ENCODE results near the gene THSD4.

DNA sequence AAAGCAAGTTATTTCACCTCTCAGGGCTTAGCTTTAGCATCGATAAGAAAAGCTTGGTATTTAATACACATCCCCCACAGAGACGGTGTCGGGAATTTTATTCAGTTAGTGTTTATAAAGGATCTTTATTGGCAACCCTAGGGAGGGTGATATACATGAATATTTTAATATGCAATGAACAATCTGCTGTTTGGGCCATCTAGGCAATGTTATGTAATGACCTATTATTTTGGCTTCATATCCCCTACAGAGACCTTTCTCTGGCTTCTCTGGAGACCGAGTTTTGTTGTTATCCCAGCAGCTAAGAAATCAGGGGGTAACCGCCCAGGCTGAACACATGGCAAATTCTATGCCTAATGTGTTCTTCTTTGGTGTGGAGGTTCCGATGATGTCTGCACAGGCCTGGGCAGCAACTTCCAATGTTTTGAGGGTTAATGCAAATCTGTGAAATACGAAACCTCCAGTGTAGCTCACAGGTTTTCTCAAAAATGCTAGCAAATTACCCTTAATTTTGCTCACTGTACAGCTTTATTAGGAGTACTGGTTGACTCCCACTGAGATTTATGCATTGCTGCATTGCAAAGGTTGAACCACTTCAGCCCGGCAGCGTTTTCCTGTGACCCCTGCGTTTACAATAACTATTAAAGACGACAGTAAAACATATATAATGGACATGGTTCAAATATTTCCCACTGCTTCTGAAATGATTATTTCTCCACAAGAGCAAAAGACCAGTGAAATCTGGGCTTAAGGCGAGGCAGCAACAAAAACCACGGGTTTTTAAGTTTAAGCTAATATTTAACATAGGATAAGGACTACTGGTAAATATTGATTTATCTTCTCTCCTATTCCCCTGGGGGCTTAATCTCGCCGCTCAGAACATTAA lies 396.8 kb downstream of the THSD4 start:
- TF ChIP-seq, protein P1, sequence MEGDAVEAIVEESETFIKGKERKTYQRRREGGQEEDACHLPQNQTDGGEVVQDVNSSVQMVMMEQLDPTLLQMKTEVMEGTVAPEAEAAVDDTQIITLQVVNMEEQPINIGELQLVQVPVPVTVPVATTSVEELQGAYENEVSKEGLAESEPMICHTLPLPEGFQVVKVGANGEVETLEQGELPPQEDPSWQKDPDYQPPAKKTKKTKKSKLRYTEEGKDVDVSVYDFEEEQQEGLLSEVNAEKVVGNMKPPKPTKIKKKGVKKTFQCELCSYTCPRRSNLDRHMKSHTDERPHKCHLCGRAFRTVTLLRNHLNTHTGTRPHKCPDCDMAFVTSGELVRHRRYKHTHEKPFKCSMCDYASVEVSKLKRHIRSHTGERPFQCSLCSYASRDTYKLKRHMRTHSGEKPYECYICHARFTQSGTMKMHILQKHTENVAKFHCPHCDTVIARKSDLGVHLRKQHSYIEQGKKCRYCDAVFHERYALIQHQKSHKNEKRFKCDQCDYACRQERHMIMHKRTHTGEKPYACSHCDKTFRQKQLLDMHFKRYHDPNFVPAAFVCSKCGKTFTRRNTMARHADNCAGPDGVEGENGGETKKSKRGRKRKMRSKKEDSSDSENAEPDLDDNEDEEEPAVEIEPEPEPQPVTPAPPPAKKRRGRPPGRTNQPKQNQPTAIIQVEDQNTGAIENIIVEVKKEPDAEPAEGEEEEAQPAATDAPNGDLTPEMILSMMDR (IDR thresholded peaks at IDR 0.05), result no peak
- TF ChIP-seq POLR2A (IDR thresholded peaks at IDR 0.05), result no peak
